Activated CD4-positive, alpha-beta T cell treated with anti-CD3 and anti-CD28 coated beads, Interleukin-2, amount 50 U/mL, for 16 hours (primary cell): ENCODE data around the gene STK32B.

Experiments used
- DNase-seq: peaks from one replicate; pipeline ENCODE4 v3.0.0-alpha.2; 2020

STK32B gene

GRCh38 chr4:5371415-5372190 lies 320.3 kb downstream of the STK32B start:
- no peak for DNase-seq

DNA sequence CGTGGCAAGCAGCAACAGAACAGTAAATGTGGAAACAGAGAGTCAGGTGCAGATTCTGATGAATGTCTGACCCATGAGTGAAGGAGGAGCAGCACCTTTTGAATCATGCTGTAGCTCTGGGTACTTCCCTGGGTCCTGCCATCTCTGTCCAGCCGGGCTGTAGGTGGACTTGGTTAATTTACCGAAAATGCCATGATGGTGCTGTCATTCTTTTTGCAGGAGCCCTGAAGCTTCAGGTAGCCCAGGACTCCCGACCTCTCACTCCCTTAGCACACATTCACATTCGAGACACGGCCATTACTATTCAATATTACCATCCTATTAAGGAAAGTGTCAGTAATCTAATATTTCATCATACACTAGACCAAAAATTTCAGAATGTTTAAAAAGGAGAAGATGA lies 320.9 kb downstream of the STK32B start:
- DNase-seq: no peak

- DNase-seq: no peak
Measured at GRCh38 chr4:5373327-5373726, 322.0 kb downstream of the STK32B start.

- DNase-seq: no peak
Measured at GRCh38 chr4:5374592-5374991, 323.3 kb downstream of the STK32B start.

DNA sequence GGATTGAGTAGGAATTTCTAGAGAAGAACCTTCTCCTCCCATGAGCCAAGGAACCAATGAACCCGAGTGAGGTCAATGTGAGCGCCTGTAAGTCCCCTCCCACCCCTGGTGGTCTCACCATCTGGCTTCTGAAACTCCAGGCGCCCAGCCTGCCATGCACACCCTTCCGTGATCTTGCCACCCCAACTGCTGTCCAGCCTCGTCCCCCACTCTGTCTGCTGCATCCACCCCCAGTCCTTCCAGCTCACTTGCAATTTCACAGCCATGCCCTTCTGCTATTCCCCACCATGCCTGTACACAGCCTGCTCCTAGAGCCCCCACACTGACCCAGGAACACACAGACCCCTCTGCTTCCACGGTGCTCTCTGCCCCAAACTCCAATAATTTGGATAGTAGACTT lies 323.7 kb downstream of the STK32B start:
- no peak for DNase-seq

DNA sequence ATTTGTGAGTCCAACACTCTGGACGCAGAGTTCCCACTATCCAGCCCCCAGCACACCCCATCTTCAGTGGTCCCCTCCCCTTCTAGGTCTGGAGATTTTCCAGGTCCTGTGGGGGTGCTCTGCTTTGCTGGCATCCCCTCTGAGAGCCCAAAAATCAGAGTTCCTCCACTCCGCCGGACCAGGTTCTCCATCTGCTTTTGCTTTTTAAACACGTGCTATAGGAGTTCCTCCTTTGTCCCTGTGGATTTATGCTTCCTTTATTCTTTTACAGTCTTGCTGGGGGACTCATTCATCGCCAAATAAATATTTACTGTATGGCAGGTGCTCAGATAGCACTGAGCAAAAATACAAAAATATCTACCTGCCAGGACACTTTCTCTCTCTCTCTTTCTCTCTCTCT lies 324.7 kb downstream of the STK32B start:
- no peak for DNase-seq

- DNase-seq: no peak
Measured at GRCh38 chr4:5378002-5378401, 326.7 kb downstream of the STK32B start.

- no peak for DNase-seq
Measured at GRCh38 chr4:5379895-5380294, 328.6 kb downstream of the STK32B start.

GRCh38 chr4:5381961-5382441 lies 330.7 kb downstream of the STK32B start:
- no peak for DNase-seq

- DNase-seq: no peak
Measured at GRCh38 chr4:5383191-5383980, 332.1 kb downstream of the STK32B start.

DNA sequence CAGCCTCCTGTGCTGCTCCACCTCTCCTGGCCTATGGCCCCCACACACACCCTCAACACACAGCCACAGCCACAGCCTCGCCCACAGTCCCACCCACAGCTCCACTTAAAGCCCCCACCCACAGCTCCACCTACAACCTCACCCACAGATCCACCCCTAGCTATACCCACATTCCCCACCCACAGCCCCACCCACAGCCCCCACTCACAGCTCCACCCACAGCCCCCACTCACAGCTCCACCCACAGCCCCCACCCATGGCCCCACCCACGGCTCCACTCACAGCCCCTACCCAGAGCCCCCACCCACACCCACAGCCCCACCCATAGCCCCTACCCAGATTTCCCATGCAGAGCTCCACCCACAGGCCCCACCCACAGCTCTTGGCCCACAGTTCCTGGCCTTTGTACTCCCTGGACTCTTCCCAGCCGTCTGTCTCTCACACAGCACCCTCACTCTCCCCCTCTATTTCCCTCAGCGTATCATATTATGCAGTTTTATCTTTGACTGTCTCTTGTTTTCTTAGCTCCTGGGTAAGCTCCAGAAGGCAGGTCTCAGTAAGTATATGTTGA lies 334.5 kb downstream of the STK32B start:
- DNase-seq: no peak

- DNase-seq: no peak
Measured at GRCh38 chr4:5386921-5387320, 335.6 kb downstream of the STK32B start.

DNA sequence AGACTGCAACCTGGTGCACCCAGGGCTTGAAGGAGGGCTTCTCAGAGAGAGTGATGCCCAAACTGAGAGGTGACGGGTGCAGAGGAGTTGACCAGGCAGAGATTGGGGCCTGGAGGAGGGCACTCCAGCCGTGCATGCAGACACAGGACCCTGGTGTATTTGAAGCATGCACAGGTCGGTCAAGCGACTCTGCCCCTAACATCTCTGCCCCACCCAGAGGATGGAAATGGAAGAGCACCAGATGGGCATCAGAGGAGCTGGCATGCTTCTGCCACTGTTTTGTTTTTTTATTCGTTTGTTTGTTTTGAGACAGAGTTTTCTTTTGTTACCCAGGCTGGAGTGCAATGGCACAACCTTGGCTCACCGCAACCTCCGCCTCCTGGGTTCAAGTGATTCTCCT lies 336.2 kb downstream of the STK32B start:
- DNase-seq: no peak

- no peak for DNase-seq
Measured at GRCh38 chr4:5389756-5390310, 338.6 kb downstream of the STK32B start.

DNA sequence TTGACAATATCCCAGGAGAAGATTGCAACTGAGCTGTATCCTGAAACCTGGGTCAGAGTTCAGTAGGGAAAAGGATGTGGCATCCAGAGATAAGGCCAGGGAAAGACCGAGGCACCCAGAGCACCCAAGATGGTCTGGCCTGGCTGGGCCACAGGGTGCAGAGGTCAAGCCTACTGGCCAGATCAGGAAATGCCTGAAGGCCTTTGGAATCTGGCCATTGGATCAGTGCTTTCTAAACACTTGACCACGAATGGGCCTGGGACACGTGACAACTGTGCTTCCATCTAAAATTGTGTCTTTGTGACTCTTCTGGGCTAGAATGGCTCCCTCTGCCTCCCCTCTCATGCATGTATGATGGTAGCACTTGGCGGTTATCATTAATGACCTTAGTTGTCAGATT lies 340.2 kb downstream of the STK32B start:
- no peak for DNase-seq

GRCh38 chr4:5393911-5394513 lies 342.7 kb downstream of the STK32B start:
- DNase-seq: no peak

DNA sequence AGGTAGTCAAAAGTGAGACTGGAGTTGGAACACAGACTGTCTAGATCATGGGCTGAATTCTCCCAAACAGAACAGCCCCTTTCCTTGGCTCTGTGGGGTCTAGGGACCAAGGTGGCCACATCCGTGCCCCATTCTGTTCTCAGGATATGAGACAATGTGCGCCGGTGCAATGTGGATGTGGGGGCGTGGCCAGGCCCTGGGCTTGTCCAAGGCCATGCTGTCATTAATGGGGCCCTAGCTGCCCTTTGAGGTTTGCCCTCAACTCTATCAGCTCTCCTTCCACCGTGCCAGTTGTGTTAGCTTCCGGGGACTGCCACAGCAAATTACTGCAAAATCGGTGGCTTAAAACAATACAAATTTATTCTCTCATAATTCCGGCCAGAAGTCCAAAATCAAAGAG lies 344.5 kb downstream of the STK32B start:
- no peak for DNase-seq

DNA sequence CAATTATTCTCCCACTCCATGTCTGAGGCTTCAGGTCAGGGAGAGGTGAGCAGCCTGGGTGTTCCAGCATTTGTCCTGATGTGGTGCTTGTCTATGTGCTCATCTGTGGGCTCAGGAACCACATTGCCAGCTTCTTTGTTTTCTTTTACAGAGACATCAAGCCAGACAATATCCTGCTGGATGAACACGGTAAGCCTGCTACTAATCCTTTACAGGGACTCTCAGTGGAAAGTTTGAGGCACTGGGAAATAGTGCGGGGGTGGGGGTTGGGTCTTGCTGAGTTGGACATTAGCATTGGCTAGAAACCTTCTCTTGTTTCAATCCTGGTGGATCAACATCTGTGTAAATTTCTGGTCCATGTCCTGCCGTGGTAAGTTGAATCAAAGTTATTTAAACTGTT lies 346.8 kb downstream of the STK32B start:
- no peak for DNase-seq

- no peak for DNase-seq
Measured at GRCh38 chr4:5399124-5399523, 347.8 kb downstream of the STK32B start.

- DNase-seq: peak; percentile 0
Measured at GRCh38 chr4:5399790-5400421, 348.6 kb downstream of the STK32B start.

DNA sequence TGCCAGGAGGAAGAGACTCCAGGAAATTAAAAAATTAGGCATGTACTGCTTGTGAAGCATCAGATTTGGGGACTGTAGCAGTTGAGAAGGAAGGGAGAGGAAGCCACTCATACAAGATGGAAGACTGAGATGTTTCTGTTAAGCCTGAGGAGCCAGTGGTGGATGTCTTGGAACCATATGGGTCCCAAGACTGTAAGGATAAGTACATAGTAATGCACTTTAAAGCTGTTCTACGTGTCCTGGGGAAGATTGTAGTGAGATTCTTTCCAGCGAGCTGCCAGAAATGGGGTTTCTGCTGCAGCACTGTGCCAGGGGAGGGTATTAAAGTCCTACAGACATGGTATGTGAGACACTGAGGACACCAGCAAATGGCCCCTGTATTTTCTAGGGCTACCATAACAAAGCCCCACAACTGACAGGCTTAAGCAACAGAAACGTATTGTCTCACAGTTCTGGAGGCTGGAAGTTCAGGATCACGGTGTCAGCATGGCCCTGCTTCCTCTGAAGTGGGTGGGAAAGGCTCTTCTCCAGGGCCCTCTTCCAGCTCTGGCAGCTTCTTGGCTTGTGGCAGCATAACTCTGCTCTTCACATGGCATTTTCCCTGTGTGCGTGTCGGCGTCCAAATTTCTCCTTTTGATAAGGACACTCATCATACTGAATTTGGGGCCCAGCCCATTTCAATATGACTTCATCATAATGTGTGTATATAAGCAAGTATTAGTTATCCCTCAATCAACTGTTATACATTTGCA lies 352.6 kb downstream of the STK32B start:
- no peak for DNase-seq

DNA sequence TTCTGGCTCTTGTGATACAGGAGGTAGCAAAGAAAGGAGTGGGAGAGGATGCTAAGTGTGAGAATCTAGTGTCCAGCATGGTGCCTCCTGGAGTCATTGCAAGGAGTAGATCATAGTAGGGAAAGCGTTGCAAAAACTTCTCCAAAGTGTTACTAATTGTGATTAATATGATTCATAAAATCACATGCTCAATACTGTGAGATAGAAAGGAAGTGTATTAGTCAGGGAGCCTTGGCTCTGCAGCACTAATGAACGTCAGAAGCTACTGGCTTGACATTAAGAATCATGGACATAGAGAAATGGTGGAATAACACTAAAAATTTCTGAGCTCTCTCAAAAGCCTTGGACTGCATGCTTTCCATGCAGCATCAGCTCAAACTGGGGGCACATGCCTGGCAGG lies 358.0 kb downstream of the STK32B start:
- DNase-seq: no peak
